GM19372 (cell line): ENCODE measurements around the gene RAB5A.
A peak's percentile ranks its signal among the peaks of the same experiment; 100 is the strongest.
"Not testable (repeated sequence)": the region's sequence is repeated elsewhere in the genome, so short reads cannot be mapped to it uniquely, and the experiment has no call there.

Experiments
- ATAC-seq: cut with Tn5 transposase; IDR thresholded peaks from one replicate; pipeline ENCODE4 v1.9.1; 2021; ENCODE audit warnings: mild to moderate bottlenecking, low read depth, moderate library complexity; ENCODE audit not compliant: unreplicated experiment

RAB5A gene

GRCh38 chr3:19946832-19947548 lies at the start of gene RAB5A:
Gene RAB5A, plus strand, starts transcription at chr3:19947097. Its CDS starts 3,802 bp downstream, at chr3:19950899.
- ATAC-seq = peak; percentile 94

GRCh38 chr3:19898721-19899120 lies 48.2 kb upstream of the RAB5A start:
- no peak for ATAC-seq

- no peak for ATAC-seq
These were observed 47.6 kb upstream of the RAB5A start for GRCh38 chr3:19899264-19899663.

GRCh38 chr3:19899833-19900232 lies 47.1 kb upstream of the RAB5A start:
- ATAC-seq = not testable (repeated sequence)

GRCh38 chr3:19901337-19901736 lies 45.6 kb upstream of the RAB5A start:
- no peak for ATAC-seq

GRCh38 chr3:19901918-19902317 lies 45.0 kb upstream of the RAB5A start:
- ATAC-seq = no peak

- no peak for ATAC-seq
These were observed 43.2 kb upstream of the RAB5A start for GRCh38 chr3:19903649-19904048.

GRCh38 chr3:19907523-19907922 lies 39.4 kb upstream of the RAB5A start:
- ATAC-seq = no peak

GRCh38 chr3:19911452-19911851 lies 35.4 kb upstream of the RAB5A start:
- ATAC-seq = no peak

- ATAC-seq = no peak
These were observed 29.7 kb upstream of the RAB5A start for GRCh38 chr3:19917167-19917566.

- no peak for ATAC-seq
These were observed 26.4 kb upstream of the RAB5A start for GRCh38 chr3:19920401-19921080.

- ATAC-seq = peak; percentile 66
These were observed 15.7 kb upstream of the RAB5A start for GRCh38 chr3:19931180-19931692.

- ATAC-seq = no peak
These were observed 15.1 kb upstream of the RAB5A start for GRCh38 chr3:19931767-19932188.

- no peak for ATAC-seq
These were observed 14.5 kb upstream of the RAB5A start for GRCh38 chr3:19932422-19932821.

- no peak for ATAC-seq
These were observed 12.8 kb upstream of the RAB5A start, which contains the start of gene EFHB for GRCh38 chr3:19934098-19934566. Gene EFHB, minus strand, starts transcription at chr3:19934217. Its CDS starts 199 bp downstream, at chr3:19934018.

- ATAC-seq = no peak
These were observed 9.2 kb upstream of the RAB5A start for GRCh38 chr3:19937459-19938294.

- ATAC-seq = no peak
These were observed 8.6 kb upstream of the RAB5A start for GRCh38 chr3:19938295-19938627.

- ATAC-seq = no peak
These were observed 6.3 kb upstream of the RAB5A start for GRCh38 chr3:19940643-19941042.

- no peak for ATAC-seq
These were observed 1.4 kb upstream of the RAB5A start for GRCh38 chr3:19945534-19945933.

- ATAC-seq = peak; percentile 1
These were observed 697 bp upstream of the RAB5A start for GRCh38 chr3:19945969-19946831.
